ENCODE measurements around the gene ERMARD.

The ERMARD gene

GRCh38 chr6:169714178-169714577 is 37.2 kb upstream of the ERMARD start:
- TF ChIP-seq, protein P1, sequence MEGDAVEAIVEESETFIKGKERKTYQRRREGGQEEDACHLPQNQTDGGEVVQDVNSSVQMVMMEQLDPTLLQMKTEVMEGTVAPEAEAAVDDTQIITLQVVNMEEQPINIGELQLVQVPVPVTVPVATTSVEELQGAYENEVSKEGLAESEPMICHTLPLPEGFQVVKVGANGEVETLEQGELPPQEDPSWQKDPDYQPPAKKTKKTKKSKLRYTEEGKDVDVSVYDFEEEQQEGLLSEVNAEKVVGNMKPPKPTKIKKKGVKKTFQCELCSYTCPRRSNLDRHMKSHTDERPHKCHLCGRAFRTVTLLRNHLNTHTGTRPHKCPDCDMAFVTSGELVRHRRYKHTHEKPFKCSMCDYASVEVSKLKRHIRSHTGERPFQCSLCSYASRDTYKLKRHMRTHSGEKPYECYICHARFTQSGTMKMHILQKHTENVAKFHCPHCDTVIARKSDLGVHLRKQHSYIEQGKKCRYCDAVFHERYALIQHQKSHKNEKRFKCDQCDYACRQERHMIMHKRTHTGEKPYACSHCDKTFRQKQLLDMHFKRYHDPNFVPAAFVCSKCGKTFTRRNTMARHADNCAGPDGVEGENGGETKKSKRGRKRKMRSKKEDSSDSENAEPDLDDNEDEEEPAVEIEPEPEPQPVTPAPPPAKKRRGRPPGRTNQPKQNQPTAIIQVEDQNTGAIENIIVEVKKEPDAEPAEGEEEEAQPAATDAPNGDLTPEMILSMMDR (IDR thresholded peaks at IDR 0.05; ENCODE audit: insufficient read depth, low read depth, low read length, missing control alignments): no peak
- no peak overlapping the region for H3K4me3 ChIP-seq (ENCODE audit: low read depth, low read length)
- no peak for DNase-seq (ENCODE audit: low read depth)

DNA sequence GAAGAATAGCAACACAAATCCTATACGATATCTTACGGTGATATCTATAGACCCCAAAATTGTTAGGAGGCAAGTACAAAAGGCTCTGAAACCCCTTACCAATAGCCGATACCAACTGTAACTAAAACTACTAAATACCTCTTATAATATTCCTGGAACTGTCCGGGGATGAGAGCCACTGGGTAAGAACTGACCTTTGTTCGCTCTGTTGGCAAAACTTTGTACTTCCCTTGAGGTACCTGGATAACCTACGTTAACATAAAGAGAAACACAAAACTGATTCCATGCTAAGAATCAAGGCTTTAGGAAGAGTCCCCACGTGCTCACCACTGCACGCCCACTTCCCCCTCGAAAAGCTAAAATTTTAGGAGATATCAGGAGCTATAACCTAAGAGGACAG is 36.8 kb upstream of the ERMARD start:
- H3K4me3 ChIP-seq (ENCODE audit: low read depth, low read length): no peak overlapping the region
- TF ChIP-seq, protein P1 (IDR thresholded peaks at IDR 0.05; ENCODE audit: insufficient read depth, low read depth, low read length, missing control alignments): no peak
- DNase-seq (ENCODE audit: low read depth): no peak

DNA sequence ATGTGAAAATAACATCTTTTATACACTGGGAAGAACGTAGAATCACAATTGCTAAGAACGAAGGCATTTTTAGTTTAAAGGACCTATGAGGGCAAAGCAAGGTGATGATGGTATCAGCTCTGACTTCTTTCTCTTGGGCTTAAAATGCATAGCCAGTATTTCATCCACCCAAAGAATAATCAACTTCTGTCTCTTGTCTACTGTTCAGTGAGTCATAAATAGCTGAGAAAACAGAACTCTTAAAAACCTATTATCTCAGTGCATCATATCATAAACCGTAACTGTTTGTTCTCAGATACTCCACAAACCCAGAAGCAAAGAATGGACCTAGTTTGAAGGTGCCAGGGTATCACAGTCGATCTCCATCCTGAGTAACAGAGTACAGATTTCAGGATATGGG is 32.3 kb upstream of the ERMARD start:
- TF ChIP-seq, protein P1 (IDR thresholded peaks at IDR 0.05; ENCODE audit: insufficient read depth, low read depth, low read length, missing control alignments): no peak
- no peak overlapping the region for H3K4me3 ChIP-seq (ENCODE audit: low read depth, low read length)
- DNase-seq (ENCODE audit: low read depth): no peak

DNA sequence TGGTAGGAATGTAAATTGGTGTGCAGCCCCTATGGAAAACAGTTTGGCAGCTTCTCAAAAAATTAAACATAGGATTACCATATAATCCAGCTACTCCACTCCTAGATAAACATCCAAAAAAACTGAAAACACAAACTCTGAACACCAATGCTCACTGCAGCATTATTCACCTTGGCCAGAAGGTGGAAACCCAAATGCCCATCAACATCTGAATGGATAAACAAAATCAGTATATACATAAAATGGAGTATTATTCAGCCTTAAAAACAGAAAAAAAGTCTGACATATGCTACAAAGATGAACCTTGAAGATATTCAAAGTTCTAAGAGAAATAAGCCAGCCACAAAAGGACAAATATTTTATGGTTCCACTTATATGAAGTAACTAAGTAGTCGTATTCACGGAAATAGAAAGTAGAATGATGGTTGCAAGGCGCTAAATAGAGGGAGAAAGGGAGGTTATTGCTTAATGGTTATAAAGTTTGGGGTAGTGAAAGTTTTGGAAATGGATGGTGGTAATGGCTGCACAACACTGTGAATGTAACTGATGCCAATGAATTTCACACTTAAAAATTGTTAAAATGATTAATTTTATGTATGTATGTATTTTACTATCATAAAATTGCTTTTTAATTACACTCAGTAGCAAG is 31.1 kb upstream of the ERMARD start:
- no peak for DNase-seq (ENCODE audit: low read depth)
- H3K4me3 ChIP-seq (ENCODE audit: low read depth, low read length): no peak overlapping the region
- TF ChIP-seq, protein P1 (IDR thresholded peaks at IDR 0.05; ENCODE audit: insufficient read depth, low read depth, low read length, missing control alignments): peak; percentile 4

DNA sequence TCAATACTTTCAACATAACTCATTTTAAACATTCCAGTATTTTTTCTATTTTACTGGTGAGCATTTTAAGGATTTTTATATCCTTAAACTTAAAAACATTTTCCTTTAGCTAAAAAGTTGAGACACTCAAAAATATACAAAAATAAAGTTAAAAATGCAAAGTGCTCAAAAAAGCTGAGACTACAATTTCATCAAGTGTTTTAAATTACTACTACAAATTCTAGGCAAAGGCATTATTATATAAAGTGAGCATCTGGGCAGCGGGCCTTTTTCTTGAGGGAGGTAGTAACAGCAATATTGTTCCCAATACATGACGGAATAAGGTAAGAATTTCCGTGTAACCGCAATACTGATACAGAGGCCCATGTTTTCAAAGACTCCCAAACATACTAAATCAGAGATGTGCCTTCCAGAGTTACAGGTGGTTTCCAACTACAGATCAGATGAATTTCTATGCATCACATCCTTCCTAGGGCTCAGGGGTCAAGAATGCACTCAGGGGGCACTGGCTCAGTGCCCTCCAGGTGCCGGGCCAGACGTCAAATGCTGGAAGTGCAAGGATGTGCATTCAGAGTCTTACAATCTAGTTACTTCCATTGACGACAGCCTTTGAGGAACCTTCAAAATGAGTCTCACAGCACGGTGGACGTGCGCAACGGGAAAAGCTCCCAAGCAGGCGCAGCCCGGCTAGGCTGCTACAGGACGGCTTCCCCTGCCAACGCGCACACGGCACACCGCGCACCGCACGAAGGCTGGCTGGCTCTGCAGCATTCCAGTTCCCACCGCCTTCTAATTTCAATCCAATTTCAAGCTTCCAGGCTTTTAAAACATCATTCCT is 28.8 kb upstream of the ERMARD start:
- peak; percentile 45 for DNase-seq (ENCODE audit: low read depth)
- TF ChIP-seq, protein P1 (IDR thresholded peaks at IDR 0.05; ENCODE audit: insufficient read depth, low read depth, low read length, missing control alignments): no peak
- peak overlapping the region; percentile 80 for H3K4me3 ChIP-seq (ENCODE audit: low read depth, low read length)

- H3K4me3 ChIP-seq (ENCODE audit: low read depth, low read length): peak overlapping the region; percentile 80
- DNase-seq (ENCODE audit: low read depth): peak; percentile 77
- TF ChIP-seq, protein P1 (IDR thresholded peaks at IDR 0.05; ENCODE audit: insufficient read depth, low read depth, low read length, missing control alignments): no peak
These were observed 28.1 kb upstream of the ERMARD start for GRCh38 chr6:169723200-169723909.
